HepG2 (cell line): ENCODE data around the gene RTP5. TPM values are rescaled to one million over a fixed set of nuclear protein-coding genes. Genes with fewer than 3 reads are reported as not detected.

Experiments used
- BRD4 ChIP-seq: sonication (generic); formaldehyde crosslinking; IDR thresholded peaks from 2 replicates; pipeline ENCODE4 v1.4.0; 2020; ENCODE audit warnings: missing genetic modification reagents
- ELF3 ChIP-seq: IDR thresholded peaks from 2 replicates; pipeline ENCODE4 v1.6.1; 2016; ENCODE audit warnings: missing genetic modification reagents, missing compliant biosample characterization
- EP300 ChIP-seq, 3 experiments: sonication (generic) in 1 of 3; formaldehyde crosslinking in 1 of 3; IDR thresholded peaks; 2 replicates each; pipeline versions ENCODE4 v1.5.1 to v1.6.1; 2011 to 2020; ENCODE audit warnings: low read depth in 2 of 3, low read length in 2 of 3, borderline replicate concordance in 1 of 3, improper control_type of control experiment in 1 of 3, mild to moderate bottlenecking in 1 of 3, missing genetic modification reagents in 1 of 3, moderate library complexity in 1 of 3
- FOSL1 ChIP-seq: sonication (generic); formaldehyde crosslinking; IDR thresholded peaks from 2 replicates; pipeline ENCODE4 v1.9.0; 2021; ENCODE audit warnings: missing genetic modification reagents, borderline replicate concordance
- HNRNPL ChIP-seq: fragments of 200-400 bp; formaldehyde crosslinking; IDR thresholded peaks from 2 replicates; pipeline ENCODE4 v1.6.1; 2017; ENCODE audit warnings: mild to moderate bottlenecking, low read depth, low read length
- HOXA9 ChIP-seq: sonication (generic); formaldehyde crosslinking; IDR thresholded peaks from 2 replicates; pipeline ENCODE4 v1.8.1; 2022; ENCODE audit warnings: missing genetic modification reagents, mild to moderate bottlenecking, moderate library complexity, borderline replicate concordance
- KDM5B ChIP-seq: sonication (generic); formaldehyde crosslinking; IDR thresholded peaks from 2 replicates; pipeline ENCODE4 v1.4.0; 2020; ENCODE audit warnings: missing genetic modification reagents, mild to moderate bottlenecking, borderline replicate concordance
- KLF16 ChIP-seq, 2 experiments: sonication (generic) in 1 of 2; formaldehyde crosslinking in 1 of 2; IDR thresholded peaks; 2 replicates each; pipeline versions ENCODE4 v1.6.1 to v1.8.0; 2016 to 2023; ENCODE audit warnings: missing genetic modification reagents in 2 of 2, missing compliant biosample characterization in 1 of 2
- KMT2A ChIP-seq: sonication (generic); formaldehyde crosslinking; IDR thresholded peaks from 2 replicates; pipeline ENCODE4 v1.4.0; 2020; ENCODE audit warnings: missing genetic modification reagents
- NBN ChIP-seq: fragments of 450-650 bp; conservative IDR thresholded peaks from 2 replicates; pipeline ENCODE4 v1.6.1; 2017
- NONO ChIP-seq, 2 experiments: fragments of 450-650 bp in 1 of 2; sonication (generic) in 1 of 2; formaldehyde crosslinking in 1 of 2; IDR thresholded peaks in 1 of 2; conservative IDR thresholded peaks in 1 of 2; 2 replicates each; pipeline versions ENCODE4 v1.6.1 to v1.8.0; 2017 to 2022; ENCODE audit warnings: mild to moderate bottlenecking in 1 of 2, missing genetic modification reagents in 1 of 2, moderate library complexity in 1 of 2
- NR2C2 ChIP-seq: sonication (generic); formaldehyde crosslinking; IDR thresholded peaks from 2 replicates; pipeline ENCODE4 v1.4.0; 2020; ENCODE audit warnings: missing genetic modification reagents, mild to moderate bottlenecking, moderate library complexity, borderline replicate concordance
- ONECUT2 ChIP-seq: sonication (generic); formaldehyde crosslinking; IDR thresholded peaks from 2 replicates; pipeline ENCODE4 v1.4.0; 2020; ENCODE audit warnings: missing genetic modification reagents
- REL ChIP-seq: sonication (generic); formaldehyde crosslinking; conservative IDR thresholded peaks from 2 replicates; pipeline ENCODE4 v1.8.0; 2022; ENCODE audit warnings: mild to moderate bottlenecking, missing genetic modification reagents, moderate library complexity
- SALL1 ChIP-seq: sonication (generic); formaldehyde crosslinking; IDR thresholded peaks from 2 replicates; pipeline ENCODE4 v1.8.0; 2022; ENCODE audit warnings: mild to moderate bottlenecking, missing genetic modification reagents
- SRSF9 ChIP-seq: fragments of 200-400 bp; formaldehyde crosslinking; IDR thresholded peaks from 2 replicates; pipeline ENCODE4 v1.6.1; 2018; ENCODE audit warnings: borderline replicate concordance, mild to moderate bottlenecking, low read depth, low read length; ENCODE audit not compliant: insufficient read depth, poor library complexity, severe bottlenecking
- SUZ12 ChIP-seq: fragments of 150-350 bp; IDR thresholded peaks from 2 replicates; pipeline ENCODE4 v1.6.1; 2014; ENCODE audit warnings: low read depth, low read length
- ZFP1 ChIP-seq: IDR thresholded peaks from 2 replicates; pipeline ENCODE4 v1.6.1; 2016
- ZNF205 ChIP-seq: IDR thresholded peaks from 2 replicates; pipeline ENCODE4 v1.6.1; 2018; ENCODE audit warnings: missing biosample characterization, missing genetic modification reagents
- ZNF329 ChIP-seq: sonication (generic); formaldehyde crosslinking; IDR thresholded peaks from 2 replicates; pipeline ENCODE4 v1.9.0; 2021; ENCODE audit warnings: low read depth, mild to moderate bottlenecking, missing genetic modification reagents
- ZNF550 ChIP-seq: sonication (generic); formaldehyde crosslinking; IDR thresholded peaks from 2 replicates; pipeline ENCODE4 v1.4.0; 2020; ENCODE audit warnings: mild to moderate bottlenecking, missing genetic modification reagents, borderline replicate concordance
- ZNF678 ChIP-seq: sonication (generic); formaldehyde crosslinking; IDR thresholded peaks from 2 replicates; pipeline ENCODE4 v1.4.0; 2020; ENCODE audit warnings: mild to moderate bottlenecking, missing genetic modification reagents
- polyA plus RNA-seq, 8 experiments: library from polyadenylated mRNA; depleted of rRNA in 3 of 8; stranded (reverse) in 7 of 8; unstranded in 1 of 8; fragments of >200 nt; fragmentation: Illumina TruSeq in 4 of 8; extraction: Trizol in 4 of 8; gene quantifications; 2 replicates each; pipeline versions ENCODE4 v1.2.1 to v1.2.3, GENCODE V29; 2011 to 2016; ENCODE audit warnings: low read depth in 4 of 8, missing spikeins in 1 of 8, mixed read lengths in 1 of 8; ENCODE audit not compliant: insufficient read depth in 1 of 8
- total RNA-seq, 5 experiments: library from RNA; depleted of rRNA; stranded (reverse); fragments of >200 nt; fragmentation: Illumina TruSeq; extraction: Trizol; gene quantifications; 2 replicates each; pipeline ENCODE4 v1.2.3, GENCODE V29; 2016; ENCODE audit warnings: low read depth in 1 of 5
- TF ChIP-seq, protein P1 (sequence below): sonication (generic); formaldehyde crosslinking; IDR thresholded peaks from 2 replicates; pipeline ENCODE4 v1.5.0; 2020; ENCODE audit warnings: mild to moderate bottlenecking, missing genetic modification reagents, moderate library complexity

RTP5 gene
- total and polyA plus RNA-seq, 2 of the 13 experiments (the other 11 are each of a cell fraction or from before 2014, with no cell fraction given): not detected

DNA sequence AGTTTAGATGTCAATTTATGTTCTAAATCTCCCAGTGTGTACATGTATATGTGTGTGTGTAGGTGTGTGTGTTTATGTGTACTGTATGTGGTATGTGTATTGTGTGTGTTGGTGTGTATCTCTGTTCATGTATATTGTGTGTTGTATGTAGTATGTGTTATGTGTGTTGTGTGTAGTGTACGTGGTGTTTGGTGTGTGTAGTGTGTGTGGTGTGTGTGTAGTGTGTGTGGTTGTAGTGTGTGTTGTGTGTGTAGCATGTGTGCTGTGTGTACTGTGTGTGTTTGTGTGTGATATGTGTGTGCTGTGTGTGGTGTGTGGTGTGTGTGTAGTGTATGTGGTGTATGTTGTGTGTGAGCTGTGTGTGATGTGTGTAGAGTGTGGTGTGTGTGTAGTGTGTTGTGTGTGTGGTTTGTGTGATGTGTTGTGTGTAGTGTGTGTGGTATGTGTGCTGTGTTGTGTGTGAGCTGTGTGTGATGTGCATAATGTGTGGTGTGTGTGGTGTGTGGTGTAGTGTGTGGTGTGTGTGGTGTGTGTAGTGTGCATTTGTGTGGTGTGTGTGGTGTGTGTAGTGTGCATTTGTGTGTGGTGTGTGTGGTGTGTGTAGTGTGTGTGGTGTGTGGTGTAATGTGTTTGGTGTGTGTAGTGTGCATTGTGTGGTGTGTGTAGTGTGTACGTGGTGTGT is 5.2 kb upstream of the RTP5 start (continued):
- peak; percentile 37; the same call in 1 of the 2 replicates for TF ChIP-seq HOXA9 (CRISPR knock-in tag)
- TF ChIP-seq FOSL1 (CRISPR knock-in tag): no peak
- no peak for TF ChIP-seq KDM5B (CRISPR knock-in tag)
- TF ChIP-seq ONECUT2 (CRISPR knock-in tag): no peak
- no peak for TF ChIP-seq ELF3 (CRISPR knock-in tag)
- no peak for TF ChIP-seq ZNF678 (CRISPR knock-in tag)
- TF ChIP-seq NR2C2: no peak
- TF ChIP-seq SUZ12: no peak
- peak; percentile 81; the same call in 1 of the 2 replicates for TF ChIP-seq HNRNPL
- TF ChIP-seq SALL1: no peak
- no peak for TF ChIP-seq ZNF205 (CRISPR knock-in tag)
- no peak for TF ChIP-seq EP300 (IDR thresholded peaks at IDR 0.05; ENCODE audit: low read depth in 2 of 2, low read length in 2 of 2)
- TF ChIP-seq EP300 (CRISPR knock-in tag; IDR thresholded peaks at IDR 0.05; ENCODE audit: borderline replicate concordance): no peak
- no peak for TF ChIP-seq BRD4 (CRISPR knock-in tag)
- TF ChIP-seq, protein P1, sequence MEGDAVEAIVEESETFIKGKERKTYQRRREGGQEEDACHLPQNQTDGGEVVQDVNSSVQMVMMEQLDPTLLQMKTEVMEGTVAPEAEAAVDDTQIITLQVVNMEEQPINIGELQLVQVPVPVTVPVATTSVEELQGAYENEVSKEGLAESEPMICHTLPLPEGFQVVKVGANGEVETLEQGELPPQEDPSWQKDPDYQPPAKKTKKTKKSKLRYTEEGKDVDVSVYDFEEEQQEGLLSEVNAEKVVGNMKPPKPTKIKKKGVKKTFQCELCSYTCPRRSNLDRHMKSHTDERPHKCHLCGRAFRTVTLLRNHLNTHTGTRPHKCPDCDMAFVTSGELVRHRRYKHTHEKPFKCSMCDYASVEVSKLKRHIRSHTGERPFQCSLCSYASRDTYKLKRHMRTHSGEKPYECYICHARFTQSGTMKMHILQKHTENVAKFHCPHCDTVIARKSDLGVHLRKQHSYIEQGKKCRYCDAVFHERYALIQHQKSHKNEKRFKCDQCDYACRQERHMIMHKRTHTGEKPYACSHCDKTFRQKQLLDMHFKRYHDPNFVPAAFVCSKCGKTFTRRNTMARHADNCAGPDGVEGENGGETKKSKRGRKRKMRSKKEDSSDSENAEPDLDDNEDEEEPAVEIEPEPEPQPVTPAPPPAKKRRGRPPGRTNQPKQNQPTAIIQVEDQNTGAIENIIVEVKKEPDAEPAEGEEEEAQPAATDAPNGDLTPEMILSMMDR (CRISPR knock-in tag): no peak
- TF ChIP-seq ZNF329 (CRISPR knock-in tag): no peak
- no peak for TF ChIP-seq ZNF550 (CRISPR knock-in tag)
- TF ChIP-seq ZFP1: no peak
- TF ChIP-seq KLF16 (CRISPR knock-in tag; IDR thresholded peaks at IDR 0.05): no peak
- no peak for TF ChIP-seq KMT2A
- 0 out of 2 replicates have a peak, but pooled peaks have one; percentile 67 for TF ChIP-seq NONO (IDR thresholded peaks at IDR 0.05)
- no peak for TF ChIP-seq NONO (CRISPR knock-in tag; conservative IDR thresholded peaks at IDR 0.05)
- TF ChIP-seq REL (CRISPR knock-in tag): no peak
- peak; percentile 94; the same call in 1 of the 2 replicates for TF ChIP-seq NBN
- TF ChIP-seq SRSF9: no peak
